Measurements from ENCODE around the gene MRPL53.
"Not testable (repeated sequence)": the region's sequence is repeated elsewhere in the genome, so short reads cannot be mapped to it uniquely, and the experiment has no call there.

Gene MRPL53

DNA sequence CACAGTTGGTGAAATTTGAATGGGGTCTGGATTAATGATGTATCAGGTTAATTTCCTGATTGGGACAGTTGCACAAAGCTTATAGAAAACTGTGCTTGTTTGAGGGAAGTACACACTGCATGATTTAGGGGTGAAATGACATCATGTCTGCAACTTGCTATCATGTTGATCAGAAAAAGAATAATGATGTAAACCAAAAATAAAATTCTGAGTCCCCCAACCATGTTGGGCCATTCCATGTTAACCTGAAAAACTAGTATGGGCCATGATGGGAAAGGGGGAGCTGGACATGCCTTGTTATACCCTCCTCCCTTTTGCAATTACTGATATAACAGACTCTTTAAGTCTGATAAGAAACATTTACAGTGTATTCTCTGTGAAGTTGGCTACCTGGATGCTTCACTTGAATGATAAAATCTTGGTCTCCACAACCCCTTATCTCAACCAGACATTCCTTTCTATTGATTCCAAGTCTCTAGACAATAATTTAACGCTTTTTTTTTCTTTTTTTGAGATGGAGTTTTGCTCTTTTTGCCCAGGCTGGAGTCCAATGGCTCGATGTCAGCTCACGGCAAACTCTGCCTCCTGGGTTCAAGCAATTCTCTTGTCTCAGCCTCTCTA is 21.8 kb downstream of the MRPL53 start:
- no peak for DNase-seq (ENCODE audit: low read depth)

DNA sequence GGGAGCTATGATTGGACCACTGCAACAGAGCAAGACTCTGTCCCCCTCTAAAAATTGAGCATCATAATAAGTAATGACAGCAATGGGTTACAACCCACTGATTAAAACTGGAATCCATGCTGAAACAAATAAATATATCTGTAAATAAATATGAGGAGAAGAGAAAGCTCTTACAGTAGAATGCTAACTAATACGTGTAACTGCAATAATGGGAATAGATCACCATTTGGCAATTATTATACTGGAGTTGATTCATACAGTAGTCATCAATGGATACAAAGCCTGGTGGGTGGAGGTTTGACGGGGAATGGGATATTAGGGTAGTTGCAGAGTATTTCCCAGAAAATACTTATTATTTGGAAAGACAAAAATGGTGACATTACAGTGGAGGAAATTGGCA is 23.7 kb downstream of the MRPL53 start:
- no peak for DNase-seq (ENCODE audit: low read depth)

DNA sequence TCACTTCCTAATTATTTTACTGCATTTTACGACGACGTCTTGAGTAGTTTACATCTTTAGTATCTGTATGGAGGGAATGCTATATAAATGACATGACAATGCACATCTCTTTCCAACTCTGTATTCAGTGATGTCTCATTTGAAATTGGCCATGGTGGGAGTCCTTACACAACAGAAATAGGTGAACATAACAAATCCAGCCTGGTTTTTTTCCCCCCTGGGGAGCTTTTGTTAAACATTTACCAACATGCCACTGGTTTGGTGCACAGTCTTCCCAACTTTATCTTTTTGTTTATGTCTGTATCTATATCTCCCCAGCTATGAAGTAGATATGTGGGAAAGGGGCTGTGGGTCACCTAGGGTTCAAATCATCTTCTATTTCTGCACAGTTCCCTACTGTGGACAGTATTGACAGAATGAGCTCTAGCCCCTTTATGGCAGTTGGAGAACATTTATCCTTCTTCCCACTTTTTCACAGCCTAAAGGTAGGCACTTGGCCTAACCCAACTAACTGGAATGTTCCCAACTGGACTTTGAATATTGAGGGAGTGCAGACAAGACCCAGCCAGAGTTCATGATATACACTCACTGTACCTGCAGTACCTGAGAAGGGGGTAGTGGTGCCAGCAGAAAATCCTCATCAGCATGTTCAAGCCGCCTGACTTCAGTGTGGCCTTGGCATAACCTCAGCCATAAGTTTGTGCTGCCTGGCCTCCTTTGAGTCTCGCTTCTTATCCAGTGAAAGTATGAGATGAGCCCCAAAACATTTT is 25.1 kb downstream of the MRPL53 start:
- DNase-seq (ENCODE audit: low read depth): no peak

DNA sequence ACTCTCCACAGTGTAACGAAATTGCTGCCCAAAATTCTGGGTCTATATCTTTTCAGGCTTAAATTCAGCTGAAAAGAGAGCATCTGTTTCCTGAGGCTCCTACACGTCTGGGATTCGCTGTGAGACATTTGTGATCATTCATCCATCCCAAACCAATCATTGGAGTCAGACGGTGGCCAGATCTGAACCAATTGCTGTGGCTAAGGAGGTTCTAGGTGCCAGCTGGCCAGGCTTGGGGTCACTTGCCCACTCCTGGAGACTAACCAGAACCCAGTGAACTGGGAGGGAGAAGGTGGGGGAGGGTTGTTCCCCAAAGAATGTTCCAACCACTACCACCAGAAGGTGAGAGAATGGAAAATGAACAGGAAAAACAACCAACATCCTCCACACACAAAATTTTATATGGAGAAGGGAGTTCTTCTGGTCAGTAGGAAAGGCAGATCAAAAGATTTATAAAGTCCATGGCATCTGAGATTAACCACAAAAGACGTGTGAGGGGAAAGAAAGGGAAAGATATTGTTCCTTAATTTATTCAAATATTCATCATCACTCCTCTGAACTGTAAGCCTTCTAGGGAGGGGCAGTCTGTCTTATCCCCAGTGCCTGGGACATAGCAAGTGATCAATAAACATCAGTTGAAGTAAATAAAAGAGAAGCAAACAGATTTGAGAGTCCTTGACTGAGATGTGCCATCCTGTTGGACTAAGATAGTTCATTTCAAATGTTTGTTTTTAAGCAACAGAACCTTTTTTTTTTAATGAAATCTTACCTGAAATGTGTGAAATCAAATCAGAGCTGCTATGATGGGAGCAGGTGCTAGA is 27.8 kb downstream of the MRPL53 start:
- DNase-seq (ENCODE audit: low read depth): no peak

DNA sequence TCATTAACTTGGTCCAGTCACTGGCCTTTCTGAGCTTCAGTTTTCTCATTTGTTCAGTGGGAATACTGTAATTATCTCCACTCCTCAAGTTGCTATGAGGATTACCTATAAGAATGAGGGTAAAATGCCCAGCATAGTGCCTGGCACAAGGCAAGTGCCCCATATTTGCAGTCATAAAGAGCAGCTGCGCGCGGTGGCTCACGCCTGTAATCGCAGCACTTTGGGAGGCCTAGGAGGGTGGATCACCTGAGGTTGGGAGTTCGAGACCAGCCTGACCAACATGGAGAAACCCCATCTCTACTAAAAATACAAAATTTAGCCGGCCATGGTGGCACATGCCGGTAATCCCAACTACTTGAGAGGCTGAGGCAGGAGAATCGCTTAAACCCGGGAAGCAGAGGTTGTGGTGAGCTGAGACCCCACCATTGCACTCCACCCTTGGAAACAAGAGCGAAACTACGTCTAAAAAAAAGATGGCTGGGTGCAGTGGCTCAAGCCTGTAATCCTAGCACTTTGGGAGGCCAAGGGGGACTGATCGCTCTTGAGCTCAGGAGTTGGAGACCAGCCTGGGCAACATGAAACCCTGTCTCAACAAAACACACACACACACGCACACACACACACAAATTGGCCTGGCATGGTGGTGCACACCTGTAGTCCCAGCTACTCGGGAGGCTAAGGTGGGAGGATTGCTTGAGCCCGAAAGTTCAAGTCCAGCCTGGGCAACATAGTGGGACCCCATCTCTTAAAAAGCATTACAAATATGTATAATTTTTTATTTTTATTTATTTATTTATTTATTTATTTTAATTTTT is 29.8 kb downstream of the MRPL53 start:
- DNase-seq (ENCODE audit: low read depth): not testable (repeated sequence)

DNA sequence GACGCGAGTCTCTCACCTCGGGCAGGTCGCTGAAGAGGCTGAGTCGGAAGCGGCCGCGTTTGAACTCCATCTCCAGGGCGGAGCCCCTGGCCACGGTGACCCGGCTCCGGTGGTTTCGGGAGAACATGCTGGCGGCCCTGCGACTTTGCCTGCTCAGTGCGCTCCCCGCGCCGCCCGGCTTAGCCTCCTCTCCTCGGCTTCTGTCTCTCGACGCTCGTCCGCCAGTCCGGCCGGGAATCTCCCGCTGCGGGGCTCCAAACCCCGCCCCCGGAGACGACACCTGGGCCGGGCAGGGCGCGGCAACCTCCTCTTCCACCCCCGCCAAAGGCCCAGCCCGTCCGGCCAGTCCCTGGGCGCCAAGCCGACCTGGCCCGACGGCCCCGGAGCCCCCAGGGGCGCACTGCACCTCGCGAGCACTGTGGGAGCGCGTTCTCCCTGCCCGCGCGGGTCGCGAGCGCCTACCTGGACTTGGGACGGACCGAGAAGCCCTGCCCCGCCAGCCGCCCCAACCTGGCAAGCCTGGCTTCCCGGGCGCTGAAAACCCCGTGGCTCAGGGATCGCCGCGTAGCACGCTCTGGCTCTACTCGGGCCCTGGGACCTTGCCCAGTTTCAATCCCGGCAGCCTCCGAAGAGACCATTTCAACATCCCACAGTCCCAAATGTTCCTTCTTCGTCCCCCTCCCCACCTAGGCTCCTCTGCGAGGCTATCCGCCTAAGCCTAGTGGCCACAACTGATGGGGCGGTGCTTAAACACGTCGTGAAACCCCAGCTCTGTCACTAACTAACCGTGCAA is 30.6 kb downstream of the MRPL53 start, which contains the start of gene RTKN:
TSS of gene RTKN (minus strand) at position 248 of the 793 bp plus-strand sequence. CDS start at position 127, 121 bp downstream.
- no peak for DNase-seq (ENCODE audit: low read depth)

DNA sequence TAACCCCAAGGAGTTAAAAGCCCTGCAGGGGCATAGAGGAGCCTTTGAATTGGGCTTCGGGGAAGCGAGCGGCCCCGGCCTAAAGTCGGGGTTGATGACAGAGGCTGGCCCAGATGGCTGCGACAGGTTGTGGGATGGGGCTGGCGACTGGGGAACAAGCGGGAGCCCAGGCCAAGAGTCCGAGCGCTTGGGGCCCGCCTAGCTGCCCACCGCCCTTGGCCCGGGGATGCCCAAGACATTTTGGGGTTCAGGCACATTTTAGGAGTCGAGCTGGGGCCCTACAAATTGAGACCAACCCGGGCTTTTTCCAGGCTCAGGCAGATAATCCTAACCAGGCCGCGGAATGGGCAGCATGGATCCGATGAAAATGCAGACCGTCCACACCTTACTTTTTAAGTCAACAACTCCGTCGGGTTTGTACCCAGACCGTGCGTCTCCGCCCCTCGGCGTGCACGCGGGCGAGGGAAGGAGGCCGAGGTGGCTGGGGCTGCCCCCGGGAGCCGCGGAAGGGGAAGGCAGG is 31.2 kb downstream of the MRPL53 start:
- DNase-seq (ENCODE audit: low read depth): no peak

DNA sequence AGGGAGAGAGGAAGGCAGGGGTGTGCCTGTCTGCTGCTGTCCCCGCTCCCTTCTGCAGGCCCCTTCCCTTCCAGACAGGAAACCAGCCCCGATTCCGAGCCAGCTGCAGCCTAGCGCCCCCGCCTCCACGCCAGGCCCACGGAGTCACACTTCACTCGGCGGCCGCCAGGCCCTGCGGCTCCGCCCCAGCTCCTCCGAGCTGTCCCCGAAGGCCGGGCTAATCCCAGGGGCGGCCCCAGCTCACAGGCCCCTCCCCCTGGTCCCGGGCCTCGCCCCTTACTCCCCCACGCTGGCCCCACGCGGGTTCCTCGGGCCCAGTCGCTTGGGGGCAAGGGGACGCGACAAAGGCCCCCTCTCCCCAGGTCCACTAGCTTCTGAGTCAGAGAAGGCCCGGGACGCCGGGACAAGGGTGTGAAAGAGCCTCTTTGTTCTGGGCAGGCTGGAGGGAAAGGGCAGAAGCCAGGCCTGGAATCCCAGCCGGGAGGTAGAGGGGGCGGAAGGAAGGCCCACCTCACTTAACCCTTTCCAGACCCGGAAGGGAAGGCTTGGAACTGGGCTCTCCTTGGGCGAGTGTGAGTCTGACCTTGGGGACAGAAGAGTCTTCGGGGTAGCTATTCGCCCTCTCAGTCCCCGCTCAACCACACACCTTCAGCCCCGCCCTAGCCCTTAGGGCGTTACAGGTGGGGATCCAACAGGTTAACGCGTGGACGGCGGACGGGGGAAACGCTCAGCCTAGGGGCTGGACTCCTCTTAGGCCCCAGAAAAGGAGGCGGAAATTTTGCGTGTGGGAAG is 31.9 kb downstream of the MRPL53 start:
- no peak for DNase-seq (ENCODE audit: low read depth)

DNA sequence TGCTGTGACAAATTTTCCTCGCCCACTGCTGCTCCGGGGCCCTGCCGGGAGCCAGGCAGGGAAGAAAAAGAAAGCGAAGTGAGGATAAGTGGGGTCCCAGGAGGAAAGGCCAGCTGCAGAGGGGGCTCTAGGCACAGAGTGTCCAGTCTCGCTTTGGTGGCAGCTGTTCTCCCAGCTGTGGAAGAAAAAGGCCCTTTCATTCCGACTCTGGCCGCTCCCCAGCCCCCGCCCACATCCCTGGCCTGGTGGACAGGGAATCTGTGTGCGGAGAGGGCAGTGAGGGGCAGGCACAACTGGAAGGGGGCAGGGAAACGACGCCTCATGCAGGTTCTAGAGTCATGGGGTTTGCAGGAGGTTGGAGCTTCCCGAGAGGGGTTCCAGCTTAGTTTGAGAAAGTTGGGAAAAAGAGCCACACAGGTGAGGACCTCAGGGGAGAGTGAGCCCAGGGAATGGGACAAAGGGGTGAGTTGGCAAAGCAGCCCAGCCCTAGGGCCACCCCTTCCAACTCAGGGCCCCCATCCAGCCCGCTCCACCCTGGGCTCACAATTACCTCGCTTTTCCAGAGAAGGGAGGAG is 32.6 kb downstream of the MRPL53 start:
- no peak for DNase-seq (ENCODE audit: low read depth)

DNA sequence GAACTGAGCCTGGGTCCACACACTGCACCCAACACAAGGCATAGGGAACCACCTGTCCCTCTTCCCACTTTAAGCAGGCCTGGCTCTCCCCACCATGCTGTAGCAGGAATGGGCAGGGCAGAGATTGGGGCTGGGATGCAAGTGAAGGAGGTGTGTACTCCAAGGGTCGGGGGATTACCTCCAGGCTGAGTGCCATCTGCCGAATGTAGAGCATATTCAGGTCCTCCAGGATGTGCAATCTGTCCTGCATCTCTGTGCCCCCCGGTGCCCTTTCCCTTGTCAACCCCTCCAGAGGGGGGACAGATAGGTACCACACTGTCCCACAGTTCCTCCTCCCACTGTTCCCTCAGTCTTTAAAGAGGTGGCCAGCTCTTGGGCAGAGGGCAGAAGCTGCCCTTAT is 33.1 kb downstream of the MRPL53 start:
- no peak for DNase-seq (ENCODE audit: low read depth)

DNA sequence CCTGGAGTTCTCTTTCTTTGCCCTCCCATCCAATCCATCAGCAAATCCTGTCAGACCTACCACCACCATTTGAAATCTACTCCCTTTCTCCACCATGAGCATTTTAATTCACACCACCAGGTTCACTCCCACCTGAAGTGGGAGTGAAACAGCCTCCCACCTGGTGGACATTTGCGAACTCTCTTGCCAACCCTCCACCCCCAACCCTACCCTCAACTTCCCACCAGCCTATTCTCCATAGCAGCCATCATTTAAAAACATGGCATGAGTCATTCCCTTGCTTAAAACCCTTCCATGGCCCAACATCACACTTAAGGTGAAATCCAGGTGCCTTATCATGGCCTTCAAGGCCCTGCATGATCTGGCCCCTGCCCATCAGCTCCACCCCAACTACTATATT is 34.2 kb downstream of the MRPL53 start:
- DNase-seq (ENCODE audit: low read depth): no peak

DNA sequence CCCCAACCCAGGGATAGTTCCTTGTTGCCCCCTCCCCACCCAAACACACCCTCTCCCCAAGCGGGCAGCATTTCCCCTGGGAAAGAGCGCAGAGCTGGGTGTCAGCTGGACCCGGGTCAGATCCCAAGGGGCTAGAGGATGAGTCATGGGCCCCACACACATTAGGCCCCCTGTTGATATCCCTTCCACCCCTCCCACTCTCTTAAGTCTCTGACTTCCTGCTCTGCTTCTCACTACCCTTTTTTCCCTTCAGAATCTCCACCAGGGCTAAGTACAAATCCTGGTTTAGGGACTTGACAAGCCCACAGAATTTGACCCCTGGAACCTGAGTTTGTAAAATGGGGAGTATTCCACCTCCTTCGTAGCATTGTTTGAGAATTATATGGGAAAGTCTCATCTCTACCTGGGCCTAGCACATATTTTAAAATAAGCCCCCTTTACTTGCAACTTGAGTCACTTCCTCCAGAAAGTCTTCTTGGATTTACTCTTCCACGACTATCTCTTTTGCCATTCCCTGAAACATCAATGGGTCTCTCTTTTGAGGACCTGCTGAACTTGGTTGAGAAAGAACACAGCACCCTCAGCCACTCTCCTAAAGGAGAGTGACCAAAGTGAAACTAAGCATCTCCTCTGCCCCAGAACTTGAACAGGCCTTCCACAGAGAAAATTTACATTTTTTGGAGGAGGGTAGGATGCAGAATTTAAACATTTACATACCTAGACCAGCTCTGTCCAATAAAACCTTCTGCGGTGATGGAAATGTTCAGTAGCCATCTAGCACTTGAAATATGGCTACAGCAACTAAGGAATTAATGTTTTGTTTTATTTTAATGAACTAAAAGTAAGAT is 35.4 kb downstream of the MRPL53 start:
- DNase-seq (ENCODE audit: low read depth): no peak

DNA sequence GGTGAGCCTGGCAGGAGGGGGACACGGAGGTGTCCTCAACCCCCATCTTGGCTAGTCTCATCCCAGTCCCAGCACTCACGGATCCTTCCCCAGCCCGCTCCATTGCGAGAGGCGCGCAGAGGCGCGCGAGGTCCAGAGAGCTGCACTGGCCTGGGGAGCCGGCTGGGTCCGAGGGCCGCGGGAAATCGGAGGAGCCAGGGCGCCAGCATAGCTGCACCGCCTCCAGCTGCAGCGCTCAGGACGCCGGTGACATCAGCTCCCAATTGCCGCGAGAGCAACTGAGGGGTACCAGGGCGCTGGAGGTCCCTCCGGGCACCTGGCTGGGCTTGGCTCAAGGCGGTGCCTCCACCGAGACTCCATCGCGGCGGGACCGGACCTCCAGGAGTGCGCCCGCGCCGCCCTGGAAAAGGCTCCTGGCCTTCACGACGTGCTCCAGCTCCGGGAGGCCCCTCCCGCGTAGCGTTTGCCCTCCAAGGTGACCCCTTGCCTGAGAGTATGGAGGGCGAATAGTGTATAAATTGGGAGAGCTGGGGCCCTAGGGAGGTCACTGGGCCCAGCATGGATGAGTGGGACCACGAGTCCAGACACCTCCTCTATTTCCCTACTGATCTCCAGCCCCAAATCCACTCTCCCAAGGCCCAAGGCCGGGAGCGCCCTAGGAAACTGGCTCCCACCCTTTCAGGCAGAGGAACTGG is 36.2 kb downstream of the MRPL53 start:
- no peak for DNase-seq (ENCODE audit: low read depth)

DNA sequence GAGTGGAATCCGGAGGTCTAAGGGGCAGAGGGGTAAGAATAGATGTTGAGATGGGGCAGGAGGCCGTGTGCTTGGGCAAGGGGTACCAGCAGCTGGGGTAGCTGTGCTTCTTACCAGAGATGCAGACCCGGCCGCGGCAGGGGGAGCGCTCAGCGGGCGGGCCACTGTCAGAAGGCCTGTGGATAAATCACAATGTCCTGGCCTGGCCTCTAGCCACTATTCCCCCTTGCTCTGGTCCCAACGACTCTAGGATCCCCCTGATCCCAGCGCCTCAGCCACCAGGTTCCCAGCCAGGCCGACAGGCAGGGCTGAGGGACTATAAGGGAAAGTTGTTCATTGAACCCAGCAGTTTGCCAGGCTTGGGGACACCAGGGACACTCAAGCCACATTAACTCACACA is 42.0 kb downstream of the MRPL53 start:
- DNase-seq (ENCODE audit: low read depth): no peak

DNA sequence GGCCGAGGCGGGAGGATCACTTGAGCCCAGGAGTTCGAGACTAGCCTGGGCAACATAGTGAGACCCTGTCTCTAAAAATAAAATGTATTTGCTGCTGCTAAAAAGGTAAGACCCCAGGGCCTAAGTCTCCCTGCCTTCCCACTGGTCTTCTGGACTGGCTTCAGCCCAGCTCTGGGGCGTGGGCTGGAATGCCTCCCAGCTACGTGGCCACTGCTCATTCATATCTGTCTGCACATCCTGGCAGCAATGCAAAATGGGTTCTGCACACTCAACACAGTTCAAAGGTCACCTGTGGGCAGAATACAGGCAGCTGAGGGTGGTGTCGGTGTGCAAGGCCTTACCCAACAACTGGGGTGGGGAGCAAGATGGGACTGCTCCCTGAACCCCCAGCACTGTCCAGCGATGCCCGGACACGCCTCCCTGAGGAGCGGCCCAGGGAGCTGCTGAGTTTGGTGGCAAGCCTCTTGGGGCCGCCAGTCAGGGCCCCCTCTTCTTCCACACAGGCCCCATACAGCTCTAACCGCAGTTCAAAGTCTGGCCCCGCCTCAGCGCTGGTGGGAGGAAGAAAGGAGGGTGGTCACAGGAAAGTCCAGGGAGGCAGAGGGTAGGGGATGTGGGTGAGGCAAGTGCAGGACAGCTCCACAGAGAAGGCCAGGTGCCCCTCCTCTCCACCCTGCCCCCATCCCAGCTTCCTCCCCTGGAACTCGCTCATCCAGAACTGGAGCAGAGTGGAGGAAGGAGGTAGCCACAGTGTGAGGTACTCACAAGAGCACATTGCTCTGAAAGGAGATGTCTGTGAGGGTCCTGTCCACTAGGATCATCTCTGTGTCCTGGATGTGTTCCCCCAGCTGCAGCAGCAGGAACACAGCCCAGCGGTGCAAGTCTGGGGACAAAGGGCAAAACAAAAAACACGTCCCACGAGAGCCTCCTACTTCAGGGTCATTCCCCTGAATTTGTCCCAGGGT is 42.7 kb downstream of the MRPL53 start:
- no peak for DNase-seq (ENCODE audit: low read depth)

DNA sequence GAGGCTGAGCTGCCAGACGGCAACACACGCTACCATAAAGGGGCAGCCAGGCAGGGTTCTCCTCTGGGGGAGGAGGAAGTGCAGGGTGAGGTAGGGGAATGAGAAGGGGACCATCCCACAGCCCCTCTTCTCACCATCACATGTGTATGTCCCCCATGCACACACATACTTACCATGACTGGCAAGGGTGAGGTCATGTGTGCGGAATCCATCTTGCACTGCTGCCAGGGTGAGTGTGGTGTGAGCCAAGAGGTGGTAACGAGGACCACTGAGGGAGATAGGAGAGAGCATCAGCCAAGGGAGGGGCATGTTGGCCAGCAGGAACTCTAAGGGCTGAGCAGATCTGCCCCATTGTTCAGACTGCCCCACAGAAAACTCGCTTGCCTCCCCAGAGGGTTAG is 43.8 kb downstream of the MRPL53 start:
- DNase-seq (ENCODE audit: low read depth): no peak

DNA sequence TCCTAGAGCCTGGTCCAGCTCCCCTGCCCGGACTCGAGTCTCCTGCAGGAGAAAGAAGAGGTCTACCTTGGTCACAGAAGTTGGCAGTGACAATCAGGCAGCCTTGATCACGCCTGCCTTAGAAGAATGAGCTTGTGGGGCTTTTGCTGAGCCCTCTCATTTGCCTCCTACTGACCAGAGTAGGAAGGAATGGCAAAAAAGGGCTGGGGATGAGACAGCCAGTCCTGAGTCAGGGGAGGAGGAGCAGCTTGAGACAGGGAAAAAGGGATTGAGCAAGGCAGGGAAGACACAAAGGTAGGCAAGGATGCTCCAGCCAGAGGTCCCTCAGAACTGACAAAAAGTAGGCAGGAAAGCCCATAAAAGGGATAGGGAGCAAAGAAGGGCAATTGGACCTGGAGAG is 44.9 kb downstream of the MRPL53 start:
- no peak for DNase-seq (ENCODE audit: low read depth)

Measured in stimulated activated CD8-positive, alpha-beta memory T cell treated with anti-CD3 and anti-CD28 coated beads, Interleukin-12 subunit alpha, Interleukin-12 subunit beta, amount 100 ng/mL, for 4 hours (primary cell).